CD14-positive monocyte (primary cell): ENCODE measurements around the gene ARHGEF16. TPM values are rescaled to one million over a fixed set of nuclear protein-coding genes. Genes with fewer than 3 reads are reported as not detected.

Experiments
- DNase-seq, 3 donors: peaks; one replicate each; pipeline ENCODE4 v3.0.0-alpha.2; 2011 to 2022
- H2AFZ ChIP-seq: 2 replicates; pipeline ENCODE4 v1.6.0; 2012; ENCODE audit warnings: mild to moderate bottlenecking, low read depth, low read length, inconsistent platforms; ENCODE audit not compliant: insufficient read depth, poor library complexity, severe bottlenecking
- H3K27ac ChIP-seq, 2 donors: 1 replicate in 1 of 2; 2 replicates in 1 of 2; pipeline ENCODE4 v1.5.1; 2012 to 2013; ENCODE audit warnings: low read length in 2 of 2, control low read depth in 1 of 2, inconsistent platforms in 1 of 2, low read depth in 1 of 2, mild to moderate bottlenecking in 1 of 2
- H3K27me3 ChIP-seq, 2 donors: one replicate each; pipeline versions ENCODE4 v1.6.0 to v1.6.1; 2011 to 2013; ENCODE audit warnings: low read length in 2 of 2; ENCODE audit not compliant: control insufficient read depth in 2 of 2, insufficient read depth in 2 of 2
- H3K36me3 ChIP-seq, 2 donors: replicated peaks in 1 of 2; 1 replicate in 1 of 2; 2 replicates in 1 of 2; pipeline versions ENCODE4 v1.5.1 to v1.6.1; 2012 to 2013; ENCODE audit warnings: low read length in 2 of 2, control low read depth in 1 of 2, inconsistent platforms in 1 of 2, mild to moderate bottlenecking in 1 of 2; ENCODE audit not compliant: insufficient read depth in 2 of 2, control insufficient read depth in 1 of 2
- H3K4me1 ChIP-seq, 2 donors: 1 replicate in 1 of 2; 2 replicates in 1 of 2; pipeline versions ENCODE4 v1.5.1 to v1.6.1; 2012 to 2013; ENCODE audit warnings: low read length in 2 of 2, control low read depth in 1 of 2, inconsistent platforms in 1 of 2, mild to moderate bottlenecking in 1 of 2, moderate library complexity in 1 of 2; ENCODE audit not compliant: insufficient read depth in 2 of 2, control insufficient read depth in 1 of 2
- H3K4me2 ChIP-seq: replicated peaks from 2 replicates; pipeline ENCODE3; 2012; ENCODE audit warnings: low read length, moderate library complexity, mild to moderate bottlenecking; ENCODE audit not compliant: poor library complexity, severe bottlenecking; ENCODE audit errors: extremely low read depth
- H3K4me3 ChIP-seq, 3 experiments: fragments of 200-600 bp in 1 of 3; sonication (generic) in 1 of 3; replicated peaks in 1 of 3; 1 replicate in 2 of 3; 2 replicates in 1 of 3; pipeline ENCODE4 v1.5.1; 2011 to 2013; ENCODE audit warnings: low read length in 3 of 3, mild to moderate bottlenecking in 3 of 3, control low read depth in 2 of 3, low read depth in 2 of 3, inconsistent platforms in 1 of 3, moderate library complexity in 1 of 3
- H3K79me2 ChIP-seq: 2 replicates; pipeline ENCODE4 v1.6.0; 2012; ENCODE audit warnings: mild to moderate bottlenecking, control low read depth, inconsistent platforms, low read length, moderate library complexity; ENCODE audit not compliant: insufficient read depth
- H3K9ac ChIP-seq: 2 replicates; pipeline ENCODE4 v1.6.0; 2017; ENCODE audit warnings: low read length, mild to moderate bottlenecking; ENCODE audit not compliant: insufficient read depth, poor library complexity, severe bottlenecking
- H3K9me3 ChIP-seq, 2 donors: replicated peaks in 1 of 2; 1 replicate in 1 of 2; 2 replicates in 1 of 2; pipeline versions ENCODE4 v1.5.1 to v1.6.1; 2012 to 2013; ENCODE audit warnings: low read length in 2 of 2, control low read depth in 1 of 2; ENCODE audit not compliant: control insufficient read depth in 1 of 2, insufficient read depth in 1 of 2
- H4K20me1 ChIP-seq: 2 replicates; pipeline ENCODE4 v1.6.0; 2012; ENCODE audit warnings: mild to moderate bottlenecking, low read length, control low read depth, moderate library complexity; ENCODE audit not compliant: insufficient read depth
- H3K27ac Mint-ChIP-seq, 7 donors: one replicate each; pipeline ENCODE4 v1.8.0; 2020; ENCODE audit warnings: mild to moderate bottlenecking in 7 of 7, mixed read lengths in 7 of 7, moderate library complexity in 6 of 7, inconsistent platforms in 2 of 7
- H3K27me3 Mint-ChIP-seq, 3 donors: one replicate each; pipeline ENCODE4 v1.8.0; 2021 to 2022; ENCODE audit warnings: low read depth in 3 of 3, mild to moderate bottlenecking in 3 of 3, mixed read lengths in 3 of 3, moderate library complexity in 3 of 3, inconsistent platforms in 1 of 3
- H3K36me3 Mint-ChIP-seq, 2 donors: one replicate each; pipeline ENCODE4 v1.8.0; 2020; ENCODE audit warnings: mixed read lengths in 2 of 2, inconsistent platforms in 1 of 2, mild to moderate bottlenecking in 1 of 2
- H3K4me1 Mint-ChIP-seq: one replicate; pipeline ENCODE4 v1.8.0; 2020; ENCODE audit warnings: mild to moderate bottlenecking, mixed read lengths
- H3K4me3 Mint-ChIP-seq, 2 donors: one replicate each; pipeline ENCODE4 v1.8.0; 2020; ENCODE audit warnings: mild to moderate bottlenecking in 2 of 2, mixed read lengths in 2 of 2, moderate library complexity in 1 of 2
- H3K9me3 Mint-ChIP-seq, 7 donors: one replicate each; pipeline ENCODE4 v1.8.0; 2020 to 2022; ENCODE audit warnings: mixed read lengths in 7 of 7, mild to moderate bottlenecking in 6 of 7, moderate library complexity in 6 of 7, inconsistent platforms in 2 of 7
- CTCF ChIP-seq: fragments of 200-600 bp; IDR thresholded peaks from one replicate; pipeline ENCODE4 v1.8.0; 2022; ENCODE audit warnings: antibody characterized with exemption, mild to moderate bottlenecking
- WGBS: methylation state at CpG from one replicate; pipeline ENCODE4 v1.1.5; 2013; ENCODE audit warnings: missing lambda C conversion rate; ENCODE audit not compliant: insufficient coverage; 5-methylcytosine and 5-hydroxymethylcytosine counted together
- intact Hi-C, 2 donors: fragments of 100-400 bp; cut with micrococcal nuclease; formaldehyde crosslinking; loops; one replicate each; pipeline versions ENCODE4 v1.15.0 to v1.15.1; 2023
- polyA plus RNA-seq, 3 donors: library from polyadenylated mRNA; depleted of rRNA in 1 of 3; unstranded in 2 of 3; stranded (reverse) in 1 of 3; fragments of 300-500 nt in 2 of 3; fragments of >200 nt in 1 of 3; fragmentation: Illumina TruSeq in 2 of 3; gene quantifications; 1 replicate in 2 of 3; 2 replicates in 1 of 3; pipeline ENCODE4 v1.2.3, GENCODE V29; 2012 to 2021

ARHGEF16 gene
- polyA plus RNA-seq, 3 donors, result not detected

GRCh38 chr1:3451994-3452865 is 2.2 kb upstream of the ARHGEF16 start:
- Histone ChIP-seq H3K36me3 (no peaks in the 10 kb centered on the region), H3K4me3 (no peak overlapping the region), H3K9me3 (no peaks in the 10 kb centered on the region), H3K27ac (no peak overlapping the region), H4K20me1 (no peaks in the 10 kb centered on the region), H2AFZ (no peak overlapping the region), H3K27me3 (peaks cover 5 to 22% of the 10 kb centered on the region in 2 donors), H3K4me2 (no peak overlapping the region), H3K9ac (no peak overlapping the region), H3K4me1 (peaks cover 7 to 13% of the 10 kb centered on the region in 2 donors), H3K79me2 (no peaks in the 10 kb centered on the region)
- H3K27me3 Mint-ChIP-seq, result peaks cover 12 to 48% (median 27%) of the 10 kb centered on the region in 3 donors
- TF ChIP-seq CTCF, result no peak
- no peaks in the 10 kb centered on the region for H3K36me3 Mint-ChIP-seq
- no peak for DNase-seq
- 83% methylated on average over 17 of the region's 23 CpGs for WGBS
- intact Hi-C loops, result no loop called here
- no peak overlapping the region for H3K4me3 Mint-ChIP-seq
- H3K9me3 Mint-ChIP-seq, result peaks cover 0 to 6% (median 2%) of the 10 kb centered on the region in 7 donors
- H3K4me1 Mint-ChIP-seq, result peaks cover 6% of the 10 kb centered on the region
- H3K27ac Mint-ChIP-seq, result no peak overlapping the region

GRCh38 chr1:3452866-3453175 is 1.6 kb upstream of the ARHGEF16 start:
- H3K27me3 Mint-ChIP-seq, result peaks cover 12 to 48% (median 32%) of the 10 kb centered on the region in 3 donors
- DNase-seq, result no peak
- H3K9me3 ChIP-seq, result no peaks in the 10 kb centered on the region
- no peaks in the 10 kb centered on the region for H3K79me2 ChIP-seq
- no peak overlapping the region for H3K4me2 ChIP-seq
- no peak overlapping the region for H3K4me3 Mint-ChIP-seq
- H3K9me3 Mint-ChIP-seq, result peaks cover 0 to 6% (median 0%) of the 10 kb centered on the region in 7 donors
- no peaks in the 10 kb centered on the region for H3K36me3 ChIP-seq
- H3K27ac Mint-ChIP-seq, result peak overlapping the region in 1 of 7 donors; percentile 64
- intact Hi-C loops, result loop anchor here in 1 of 2 donors (1.0 kb wide), 1 partner anchor 31 kb away; no protein-coding TSS in a partner anchor
- H3K27ac ChIP-seq, result no peak overlapping the region
- H3K36me3 Mint-ChIP-seq, result no peaks in the 10 kb centered on the region
- peaks cover 6% of the 10 kb centered on the region for H3K4me1 Mint-ChIP-seq
- WGBS, result 61% methylated on average over 4 of the region's 5 CpGs
- no peak overlapping the region for H3K4me3 ChIP-seq
- no peak for TF ChIP-seq CTCF
- H3K27me3 ChIP-seq, result peaks cover 5 to 22% of the 10 kb centered on the region in 2 donors
- H3K4me1 ChIP-seq, result peaks cover 7 to 13% of the 10 kb centered on the region in 2 donors
- H2AFZ ChIP-seq, result no peak overlapping the region
- H4K20me1 ChIP-seq, result no peaks in the 10 kb centered on the region
- H3K9ac ChIP-seq, result no peak overlapping the region
